ENCODE data around the gene MAPT.

GRCh38 chr17:45939395-45939794 lies 45.0 kb downstream of the MAPT start:
- TF ChIP-seq CTCF (IDR thresholded peaks at IDR 0.05; ENCODE audit: insufficient read depth, low read depth, low read length) (no peak), EZH2 (IDR thresholded peaks at IDR 0.05; ENCODE audit: insufficient read depth, low read length) (no peak)

Data from astrocyte (in vitro differentiated cells and primary cell).